Tibial artery (tissue), 4 donors: Measurements from ENCODE around the gene BCR.

Experiments used
- DNase-seq, 2 donors: peaks; one replicate each; pipeline ENCODE4 v3.0.0-alpha.2; 2019
- H3K27ac ChIP-seq, 2 donors: fragments of 200-600 bp; sonication (generic) in 1 of 2; 1 replicate in 1 of 2; 2 replicates in 1 of 2; pipeline ENCODE4 v1.5.1; 2018 to 2019; ENCODE audit warnings: mild to moderate bottlenecking in 1 of 2
- H3K27me3 ChIP-seq, 2 donors: fragments of 200-600 bp; sonication (generic) in 1 of 2; one replicate each; pipeline versions ENCODE4 v1.5.1 to v1.6.0; 2016 to 2019
- H3K36me3 ChIP-seq, 3 donors: fragments of 200-600 bp; sonication (generic) in 2 of 3; one replicate each; pipeline ENCODE4 v1.5.1; 2016 to 2019; ENCODE audit warnings: mild to moderate bottlenecking in 2 of 3
- H3K4me1 ChIP-seq, 4 donors: fragments of 200-600 bp; sonication (generic) in 2 of 4; 1 replicate in 3 of 4; 2 replicates in 1 of 4; pipeline ENCODE4 v1.5.1; 2016 to 2019
- H3K4me3 ChIP-seq, 2 donors: fragments of 200-600 bp; sonication (generic) in 1 of 2; 1 replicate in 1 of 2; 2 replicates in 1 of 2; pipeline ENCODE4 v1.5.1; 2018 to 2019; ENCODE audit warnings: mild to moderate bottlenecking in 2 of 2
- H3K9me3 ChIP-seq, 3 donors: fragments of 200-600 bp; sonication (generic) in 1 of 3; one replicate each; pipeline ENCODE4 v1.5.1; 2016 to 2019
- CTCF ChIP-seq, 2 experiments: fragments of 200-600 bp in 1 of 2; fragments of 450-650 bp in 1 of 2; IDR thresholded peaks; one replicate each; pipeline ENCODE4 v1.5.1; 2017 to 2019; ENCODE audit warnings: antibody characterized with exemption in 2 of 2, mild to moderate bottlenecking in 1 of 2, moderate library complexity in 1 of 2
- intact Hi-C: fragments of 100-400 bp; cut with DNase I; formaldehyde crosslinking; loops from one replicate; pipeline ENCODE4 v1.15.0; 2023; ENCODE audit warnings: low total_unique reads

BCR gene

GRCh38 chr22:23187871-23188700, 7.8 kb downstream of the BCR start:
- no peak for TF ChIP-seq CTCF (IDR thresholded peaks at IDR 0.05)
- peaks cover 0 to 81% (median 44%) of the 10 kb centered on the region in 4 donors for H3K4me1 ChIP-seq
- intact Hi-C loops, result no loop called here
- H3K4me3 ChIP-seq, result no peak overlapping the region
- peak; percentile 54 to 80 for DNase-seq
- no peaks in the 10 kb centered on the region for H3K9me3 ChIP-seq
- H3K27ac ChIP-seq, result peak overlapping the region; percentile 63 to 72
- peaks cover 0 to 10% (median 6%) of the 10 kb centered on the region in 3 donors for H3K36me3 ChIP-seq
- H3K27me3 ChIP-seq, result no peaks in the 10 kb centered on the region

DNA sequence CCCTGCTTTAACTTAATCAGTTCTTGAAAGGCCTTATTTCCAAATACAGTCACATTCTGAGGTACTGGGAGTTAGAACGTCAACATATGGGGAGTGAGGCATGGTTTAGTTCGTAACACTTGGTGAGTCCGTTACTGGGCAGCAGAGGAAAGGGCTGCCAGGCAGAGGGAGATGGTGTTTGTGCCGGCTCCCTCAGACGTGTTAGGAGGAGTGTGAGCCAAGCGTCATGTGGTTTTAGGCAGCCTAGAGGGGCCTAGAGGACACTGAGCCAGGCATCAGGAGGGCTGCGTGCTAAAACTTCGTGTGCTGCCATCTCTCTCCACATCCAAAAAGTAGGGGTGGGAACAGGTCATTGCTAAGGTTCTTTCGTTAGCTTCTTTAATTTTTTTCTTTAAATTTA, 10.2 kb downstream of the BCR start:
- peaks cover 0 to 10% (median 6%) of the 10 kb centered on the region in 3 donors for H3K36me3 ChIP-seq
- intact Hi-C loops, result loop anchor here (10.0 kb wide), 1 partner anchor 54 kb away; no protein-coding TSS in a partner anchor
- H3K27me3 ChIP-seq, result no peaks in the 10 kb centered on the region
- H3K4me3 ChIP-seq, result no peak overlapping the region
- H3K27ac ChIP-seq, result no peak overlapping the region
- H3K4me1 ChIP-seq, result peaks cover 0 to 79% (median 37%) of the 10 kb centered on the region in 4 donors
- TF ChIP-seq CTCF (IDR thresholded peaks at IDR 0.05), result no peak
- no peak for DNase-seq
- no peaks in the 10 kb centered on the region for H3K9me3 ChIP-seq

GRCh38 chr22:23192133-23192532, 11.8 kb downstream of the BCR start:
- Histone ChIP-seq H3K4me1 (peaks cover 0 to 78% (median 30%) of the 10 kb centered on the region in 4 donors), H3K4me3 (no peak overlapping the region), H3K9me3 (no peaks in the 10 kb centered on the region), H3K36me3 (peaks cover 0 to 10% (median 6%) of the 10 kb centered on the region in 3 donors), H3K27me3 (no peaks in the 10 kb centered on the region), H3K27ac (no peak overlapping the region)
- no peak for DNase-seq
- intact Hi-C loops, result loop anchor here (10.0 kb wide), 1 partner anchor 53 kb away; no protein-coding TSS in a partner anchor
- TF ChIP-seq CTCF (IDR thresholded peaks at IDR 0.05), result no peak

DNA sequence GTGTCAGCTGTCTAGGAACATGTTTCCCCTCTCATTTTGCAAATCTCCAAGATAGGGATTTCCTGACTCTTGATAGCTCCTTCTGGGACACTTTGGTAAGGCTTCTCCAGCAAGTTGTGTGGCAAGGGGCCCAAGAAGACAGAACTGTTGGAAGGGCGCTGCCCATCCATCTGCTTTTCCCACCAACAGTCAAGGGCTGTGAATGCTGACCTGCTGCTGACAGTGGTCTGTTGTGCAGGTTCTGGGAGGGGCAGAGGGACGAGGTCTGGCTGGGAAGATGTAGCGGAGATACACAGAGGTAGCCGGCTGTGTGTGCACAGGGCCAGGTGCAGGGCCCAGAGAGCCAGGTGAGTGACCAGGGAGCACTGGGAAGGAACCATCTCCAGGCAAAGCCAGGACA, 12.2 kb downstream of the BCR start:
- no peak overlapping the region for H3K4me3 ChIP-seq
- H3K9me3 ChIP-seq, result no peaks in the 10 kb centered on the region
- peaks cover 0 to 10% (median 6%) of the 10 kb centered on the region in 3 donors for H3K36me3 ChIP-seq
- no peaks in the 10 kb centered on the region for H3K27me3 ChIP-seq
- intact Hi-C loops, result loop anchor here (10.0 kb wide), 1 partner anchor 52 kb away; no protein-coding TSS in a partner anchor
- TF ChIP-seq CTCF (IDR thresholded peaks at IDR 0.05), result no peak
- peaks cover 0 to 78% (median 29%) of the 10 kb centered on the region in 4 donors for H3K4me1 ChIP-seq
- no peak overlapping the region for H3K27ac ChIP-seq
- no peak for DNase-seq

GRCh38 chr22:23193196-23193827, 13.0 kb downstream of the BCR start:
- H3K4me3 ChIP-seq, result no peak overlapping the region
- H3K36me3 ChIP-seq, result peaks cover 0 to 10% (median 6%) of the 10 kb centered on the region in 3 donors
- no peak overlapping the region for H3K27ac ChIP-seq
- TF ChIP-seq CTCF (IDR thresholded peaks at IDR 0.05), result no peak
- no peaks in the 10 kb centered on the region for H3K27me3 ChIP-seq
- no peak for DNase-seq
- H3K9me3 ChIP-seq, result no peaks in the 10 kb centered on the region
- intact Hi-C loops, result loop anchor here (10.0 kb wide), 1 partner anchor 51 kb away; no protein-coding TSS in a partner anchor
- H3K4me1 ChIP-seq, result peaks cover 0 to 78% (median 24%) of the 10 kb centered on the region in 4 donors
